ENCODE data around the gene ZNF549. TPM values are rescaled to one million over a fixed set of nuclear protein-coding genes. Genes with fewer than 3 reads are reported as not detected.

ZNF549 gene
- total and polyA plus RNA-seq, 2 of the 13 experiments (the other 11 are each of a cell fraction or from before 2014, with no cell fraction given), result 2.8 to 6.4 TPM

- no peak for TF ChIP-seq ZBED4 (CRISPR knock-in tag; IDR thresholded peaks at IDR 0.05; ENCODE audit: borderline replicate concordance)
- no peak for TF ChIP-seq MED13 (CRISPR knock-in tag; IDR thresholded peaks at IDR 0.05)
- peak; percentile 86 for TF ChIP-seq YEATS2 (CRISPR knock-in tag; IDR thresholded peaks at IDR 0.05; ENCODE audit: borderline replicate concordance)
- no peak for TF ChIP-seq FOXA1 (IDR thresholded peaks at IDR 0.05)
- TF ChIP-seq FOXA1 (CRISPR knock-in tag; IDR thresholded peaks at IDR 0.05), result no peak
- no peak; the same call in 1 of the 2 replicates for TF ChIP-seq ZNF543 (CRISPR knock-in tag; IDR thresholded peaks at IDR 0.05)
- peak; percentile 97 for TF ChIP-seq SP2 (CRISPR knock-in tag; IDR thresholded peaks at IDR 0.05)
- TF ChIP-seq ZNF296 (CRISPR knock-in tag; conservative IDR thresholded peaks at IDR 0.05), result no peak
- TF ChIP-seq ZNF446 (CRISPR knock-in tag; IDR thresholded peaks at IDR 0.05), result no peak
- TF ChIP-seq ZNF468 (CRISPR knock-in tag; IDR thresholded peaks at IDR 0.05), result no peak
- TF ChIP-seq AGO2 (optimal IDR thresholded peaks at IDR 0.05; ENCODE audit: low read depth, low read length), result peak; percentile 42
- no peak for TF ChIP-seq U2AF1 (optimal IDR thresholded peaks at IDR 0.05; ENCODE audit: low read depth, low read length)
- TF ChIP-seq FIP1L1 (IDR thresholded peaks at IDR 0.05; ENCODE audit: borderline replicate concordance, insufficient read depth, low read depth, low read length), result no peak
- no peak for TF ChIP-seq BCL6 (CRISPR knock-in tag; IDR thresholded peaks at IDR 0.05)
- TF ChIP-seq HNF4G (IDR thresholded peaks at IDR 0.05; ENCODE audit: borderline replicate concordance, low read depth, low read length), result no peak; the same call in 1 of the 2 replicates
- 0 out of 2 replicates have a peak, but pooled peaks have one; percentile 33 for TF ChIP-seq HNF4G (CRISPR knock-in tag; IDR thresholded peaks at IDR 0.05; ENCODE audit: borderline replicate concordance, low read depth)
- TF ChIP-seq ZSCAN21 (CRISPR knock-in tag; IDR thresholded peaks at IDR 0.05; ENCODE audit: borderline replicate concordance), result no peak
- TF ChIP-seq ZNF841 (CRISPR knock-in tag; IDR thresholded peaks at IDR 0.05; ENCODE audit: borderline replicate concordance), result no peak
- no peak for TF ChIP-seq NCOR1 (IDR thresholded peaks at IDR 0.05; ENCODE audit: borderline replicate concordance, low read length)
- TF ChIP-seq ONECUT2 (CRISPR knock-in tag; IDR thresholded peaks at IDR 0.05), result no peak
- no peak for TF ChIP-seq POLR2AphosphoS2 (IDR thresholded peaks at IDR 0.05; ENCODE audit: low read depth, low read length)
- no peak for TF ChIP-seq NCOA1 (CRISPR knock-in tag; IDR thresholded peaks at IDR 0.05)
- TF ChIP-seq POGK (CRISPR knock-in tag; conservative IDR thresholded peaks at IDR 0.05), result 0 out of 2 replicates have a peak, but pooled peaks have one; percentile 75
- peak; percentile 27; the same call in 1 of the 2 replicates for TF ChIP-seq ZNF430 (CRISPR knock-in tag; IDR thresholded peaks at IDR 0.05)
- TF ChIP-seq KLF11 (CRISPR knock-in tag; IDR thresholded peaks at IDR 0.05), result no peak
- no peak for TF ChIP-seq CENPBD1 (CRISPR knock-in tag; IDR thresholded peaks at IDR 0.05; ENCODE audit: borderline replicate concordance, low read depth)
These were observed 51.5 kb downstream of the ZNF549 start, which contains the start of gene ZNF416 (continued) for GRCh38 chr19:57578487-57579205.

All from HepG2 (cell line).